Lower leg skin (tissue), 3 donors: Measurements from ENCODE around the gene HNMT.

ENCODE experiments used
- POLR2A ChIP-seq, 2 donors: fragments of 450-650 bp; IDR thresholded peaks; one replicate each; pipeline ENCODE4 v1.6.1; 2016 to 2017; ENCODE audit warnings: antibody characterized with exemption in 2 of 2, mild to moderate bottlenecking in 1 of 2, moderate library complexity in 1 of 2
- TF ChIP-seq, protein P1 (sequence below), 3 donors: fragments of 450-650 bp; IDR thresholded peaks; one replicate each; pipeline ENCODE4 v1.5.1; 2016; ENCODE audit warnings: antibody characterized with exemption in 3 of 3, mild to moderate bottlenecking in 3 of 3, moderate library complexity in 2 of 3

GRCh38 chr2:137977790-137978189 is 13.5 kb downstream of the HNMT start:
- no peak for TF ChIP-seq POLR2A (IDR thresholded peaks at IDR 0.05)
- TF ChIP-seq, protein P1, sequence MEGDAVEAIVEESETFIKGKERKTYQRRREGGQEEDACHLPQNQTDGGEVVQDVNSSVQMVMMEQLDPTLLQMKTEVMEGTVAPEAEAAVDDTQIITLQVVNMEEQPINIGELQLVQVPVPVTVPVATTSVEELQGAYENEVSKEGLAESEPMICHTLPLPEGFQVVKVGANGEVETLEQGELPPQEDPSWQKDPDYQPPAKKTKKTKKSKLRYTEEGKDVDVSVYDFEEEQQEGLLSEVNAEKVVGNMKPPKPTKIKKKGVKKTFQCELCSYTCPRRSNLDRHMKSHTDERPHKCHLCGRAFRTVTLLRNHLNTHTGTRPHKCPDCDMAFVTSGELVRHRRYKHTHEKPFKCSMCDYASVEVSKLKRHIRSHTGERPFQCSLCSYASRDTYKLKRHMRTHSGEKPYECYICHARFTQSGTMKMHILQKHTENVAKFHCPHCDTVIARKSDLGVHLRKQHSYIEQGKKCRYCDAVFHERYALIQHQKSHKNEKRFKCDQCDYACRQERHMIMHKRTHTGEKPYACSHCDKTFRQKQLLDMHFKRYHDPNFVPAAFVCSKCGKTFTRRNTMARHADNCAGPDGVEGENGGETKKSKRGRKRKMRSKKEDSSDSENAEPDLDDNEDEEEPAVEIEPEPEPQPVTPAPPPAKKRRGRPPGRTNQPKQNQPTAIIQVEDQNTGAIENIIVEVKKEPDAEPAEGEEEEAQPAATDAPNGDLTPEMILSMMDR (IDR thresholded peaks at IDR 0.05): no peak
